OCI-LY7 (cell line): ENCODE measurements around the gene ATP8B2. TPM values are rescaled to one million over a fixed set of nuclear protein-coding genes. Genes with fewer than 3 reads are reported as not detected.

Experiments used
- BruUV-seq: library from RNA; stranded (reverse); fragments of 400-500 nt; replicated peaks from 2 replicates; lab custom pipeline; 2021; lab: Mats Ljungman, UMichigan
- CTCF ChIA-PET: fragments of 300-600 bp; sonication (Branson Sonifier 250); formaldehyde crosslinking; loops from one replicate; lab custom pipeline; 2022; ENCODE audit warnings: antibody characterized with exemption; ENCODE audit not compliant: unreplicated experiment; lab: Charles Lee
- POLR2A ChIA-PET: fragments of 300-600 bp; sonication (Branson Sonifier 250); formaldehyde crosslinking; loops from one replicate; lab custom pipeline; 2022; ENCODE audit warnings: antibody characterized with exemption; lab: Charles Lee
- DNase-seq: peaks from one replicate; pipeline ENCODE4 v3.0.0-alpha.2; 2015; ENCODE audit warnings: low spot score
- H2AFZ ChIP-seq: fragments of 200-600 bp; sonication (generic), shearing (Covaris generic); 2 replicates; pipeline ENCODE4 v1.6.1; 2014; ENCODE audit warnings: mild to moderate bottlenecking, antibody characterized with exemption, low read length, moderate library complexity
- H3K27ac ChIP-seq: fragments of 200-600 bp; sonication (generic); 2 replicates; pipeline ENCODE4 v1.5.1; 2014; ENCODE audit warnings: mixed run types, low read depth, mild to moderate bottlenecking, moderate library complexity, low read length, inconsistent platforms; ENCODE audit not compliant: poor library complexity, severe bottlenecking
- H3K36me3 ChIP-seq: fragments of 200-600 bp; sonication (generic); 2 replicates; pipeline ENCODE4 v1.6.1; 2014; ENCODE audit warnings: mild to moderate bottlenecking, antibody characterized with exemption, low read length, moderate library complexity, mixed read lengths; ENCODE audit not compliant: insufficient read depth
- H3K4me1 ChIP-seq: fragments of 200-600 bp; sonication (generic); 2 replicates; pipeline ENCODE4 v1.5.1; 2014; ENCODE audit warnings: mild to moderate bottlenecking, low read length; ENCODE audit not compliant: insufficient read depth, poor library complexity, severe bottlenecking
- H3K4me2 ChIP-seq: fragments of 200-600 bp; sonication (generic); 2 replicates; pipeline ENCODE4 v1.6.1; 2014; ENCODE audit warnings: mild to moderate bottlenecking, low read length
- H3K4me3 ChIP-seq: fragments of 200-600 bp; sonication (generic); 2 replicates; pipeline ENCODE4 v1.5.1; 2014; ENCODE audit warnings: mild to moderate bottlenecking, low read depth, low read length; ENCODE audit not compliant: poor library complexity, severe bottlenecking
- H3K79me2 ChIP-seq: fragments of 200-600 bp; sonication (generic); 2 replicates; pipeline ENCODE4 v1.6.1; 2016; ENCODE audit warnings: low read depth, mild to moderate bottlenecking, low read length, moderate library complexity, mixed read lengths; ENCODE audit not compliant: insufficient read depth
- H3K9me2 ChIP-seq: fragments of 200-600 bp; sonication (generic); 2 replicates; pipeline ENCODE4 v1.6.1; 2016; ENCODE audit warnings: mild to moderate bottlenecking, low read length, mixed read lengths; ENCODE audit not compliant: insufficient read depth
- H3K9me3 ChIP-seq: fragments of 200-600 bp; sonication (generic); 2 replicates; pipeline ENCODE4 v1.6.1; 2014; ENCODE audit warnings: mild to moderate bottlenecking, mixed run types, low read length, mixed read lengths
- H4K20me1 ChIP-seq: fragments of 200-600 bp; sonication (generic); 2 replicates; pipeline ENCODE4 v1.6.1; 2014; ENCODE audit warnings: mild to moderate bottlenecking, antibody characterized with exemption, low read length, moderate library complexity, mixed read lengths; ENCODE audit not compliant: insufficient read depth
- CTCF ChIP-seq: fragments of 200-600 bp; sonication (generic); conservative IDR thresholded peaks from 2 replicates; pipeline ENCODE4 v1.5.1; 2014; ENCODE audit warnings: mild to moderate bottlenecking, antibody characterized with exemption, low read length, moderate library complexity, mixed read lengths
- EZH2phosphoT487 ChIP-seq: fragments of 200-600 bp; sonication (generic); IDR thresholded peaks from 2 replicates; pipeline ENCODE4 v1.6.1; 2018; ENCODE audit warnings: low read depth, borderline replicate concordance, mild to moderate bottlenecking, mixed run types, antibody characterized with exemption, low read length, moderate library complexity, mixed read lengths
- intact Hi-C: fragments of 100-400 bp; cut with micrococcal nuclease; formaldehyde crosslinking; loops from one replicate; pipeline ENCODE4 v1.10.0; 2022; ENCODE audit not compliant: unreplicated experiment
- total RNA-seq, 2 experiments: library from RNA; depleted of rRNA in 1 of 2; stranded (reverse); fragments of >200 nt in 1 of 2; shearing (Covaris generic) in 1 of 2; gene quantifications; 2 replicates each; pipeline ENCODE4 v1.2.3, GENCODE V29; 2014 to 2022

Gene ATP8B2
- total RNA-seq, 2 experiments from 2014 or later: 11.5 to 28.8 TPM

- no peak overlapping the region for H3K27ac ChIP-seq
- H3K79me2 ChIP-seq: no peaks in the 10 kb centered on the region
- no peak overlapping the region for H3K4me2 ChIP-seq
- H2AFZ ChIP-seq: no peak overlapping the region
- intact Hi-C loops: no loop called here
- no peaks in the 10 kb centered on the region for H3K9me3 ChIP-seq
- ChIA-PET POLR2A (interaction anchor here (0.5 kb wide), 1 partner anchor 166 kb away, joined by 3 read pairs; no protein-coding TSS in a partner anchor), CTCF (no interaction called here)
- BruUV-seq: no TSS peak
- H3K36me3 ChIP-seq: peaks cover 6% of the 10 kb centered on the region; the same call in 1 of the 2 replicates
- no peaks in the 10 kb centered on the region for H3K4me1 ChIP-seq
- no peak for TF ChIP-seq CTCF
- no peak for TF ChIP-seq EZH2phosphoT487
- no peak for DNase-seq
- H3K4me3 ChIP-seq: no peak overlapping the region
- no peaks in the 10 kb centered on the region for H3K9me2 ChIP-seq
- no peaks in the 10 kb centered on the region for H4K20me1 ChIP-seq
These were observed 16.8 kb downstream of the ATP8B2 start for GRCh38 chr1:154342132-154342531.

GRCh38 chr1:154342836-154343472 is 17.6 kb downstream of the ATP8B2 start:
- no peak for TF ChIP-seq CTCF
- no peak for TF ChIP-seq EZH2phosphoT487
- no peaks in the 10 kb centered on the region for H3K4me1 ChIP-seq
- H3K9me2 ChIP-seq: no peaks in the 10 kb centered on the region
- peaks cover 3% of the 10 kb centered on the region; the same call in 1 of the 2 replicates for H3K36me3 ChIP-seq
- no peak overlapping the region for H3K27ac ChIP-seq
- no peaks in the 10 kb centered on the region for H3K9me3 ChIP-seq
- no peaks in the 10 kb centered on the region for H4K20me1 ChIP-seq
- H3K79me2 ChIP-seq: no peaks in the 10 kb centered on the region
- CTCF ChIA-PET: no interaction called here
- H3K4me2 ChIP-seq: no peak overlapping the region
- H3K4me3 ChIP-seq: no peak overlapping the region
- DNase-seq: no peak
- intact Hi-C loops: no loop called here
- POLR2A ChIA-PET: interaction anchor here (0.5 kb wide), 1 partner anchor 167 kb away, joined by 3 read pairs; no protein-coding TSS in a partner anchor
- H2AFZ ChIP-seq: no peak overlapping the region
- BruUV-seq: no TSS peak
